Cardiac fibroblast (primary cell): ENCODE results near the gene FCN3.

ENCODE experiments used
- DNase-seq, 2 donors: peaks; one replicate each; pipeline versions ENCODE4 v3.0.0 to v3.0.0-alpha.2; 2010; ENCODE audit warnings: low read depth in 2 of 2
- H3K4me3 ChIP-seq, 2 donors: replicated peaks in 1 of 2; 1 replicate in 1 of 2; 2 replicates in 1 of 2; pipeline ENCODE4 v1.5.1; 2011; ENCODE audit warnings: low read depth in 2 of 2, low read length in 2 of 2, mild to moderate bottlenecking in 2 of 2, moderate library complexity in 1 of 2
- TF ChIP-seq, protein P1 (sequence below): IDR thresholded peaks from one replicate; pipeline ENCODE4 v1.5.1; 2011; ENCODE audit warnings: low read depth, mild to moderate bottlenecking, low read length, inconsistent platforms

FCN3 gene

DNA sequence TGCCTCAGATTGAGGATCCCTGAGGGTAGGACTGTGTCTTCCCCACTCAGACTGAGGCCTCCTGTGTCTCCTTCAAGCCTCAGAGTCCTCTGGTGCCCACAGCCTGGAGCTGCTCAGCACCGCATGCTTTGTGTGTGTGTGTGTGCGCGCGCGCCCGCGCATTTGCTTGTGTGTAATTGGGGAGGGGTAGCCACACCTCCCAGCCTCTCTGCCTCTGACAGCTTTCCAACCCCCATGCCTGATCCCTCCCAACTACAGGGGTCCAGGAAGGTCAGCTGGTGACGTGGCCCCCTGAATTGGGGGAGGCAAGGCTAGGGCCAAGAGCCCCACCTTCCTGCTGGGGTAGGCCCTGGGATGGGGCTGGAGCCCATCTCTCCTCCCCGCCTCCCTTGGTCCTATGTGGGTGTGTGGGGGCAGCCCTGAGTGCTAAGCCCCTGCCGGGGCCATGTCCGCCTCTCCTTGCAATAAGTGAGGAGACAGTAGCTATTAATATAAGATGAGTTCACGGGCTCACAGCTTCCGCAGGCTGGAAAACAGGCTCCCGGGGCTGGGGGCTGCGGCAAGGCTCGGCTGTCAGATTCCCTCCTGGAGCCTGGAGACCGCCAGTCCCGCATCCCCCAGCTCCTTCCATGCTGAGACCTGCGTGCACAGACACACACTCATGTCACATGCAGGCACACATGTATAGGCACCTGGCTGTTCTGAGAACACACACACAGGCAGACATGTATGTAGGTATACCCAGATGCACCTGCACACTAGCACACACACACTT lies 24.8 kb upstream of the FCN3 start:
- no peak for DNase-seq
- TF ChIP-seq, protein P1, sequence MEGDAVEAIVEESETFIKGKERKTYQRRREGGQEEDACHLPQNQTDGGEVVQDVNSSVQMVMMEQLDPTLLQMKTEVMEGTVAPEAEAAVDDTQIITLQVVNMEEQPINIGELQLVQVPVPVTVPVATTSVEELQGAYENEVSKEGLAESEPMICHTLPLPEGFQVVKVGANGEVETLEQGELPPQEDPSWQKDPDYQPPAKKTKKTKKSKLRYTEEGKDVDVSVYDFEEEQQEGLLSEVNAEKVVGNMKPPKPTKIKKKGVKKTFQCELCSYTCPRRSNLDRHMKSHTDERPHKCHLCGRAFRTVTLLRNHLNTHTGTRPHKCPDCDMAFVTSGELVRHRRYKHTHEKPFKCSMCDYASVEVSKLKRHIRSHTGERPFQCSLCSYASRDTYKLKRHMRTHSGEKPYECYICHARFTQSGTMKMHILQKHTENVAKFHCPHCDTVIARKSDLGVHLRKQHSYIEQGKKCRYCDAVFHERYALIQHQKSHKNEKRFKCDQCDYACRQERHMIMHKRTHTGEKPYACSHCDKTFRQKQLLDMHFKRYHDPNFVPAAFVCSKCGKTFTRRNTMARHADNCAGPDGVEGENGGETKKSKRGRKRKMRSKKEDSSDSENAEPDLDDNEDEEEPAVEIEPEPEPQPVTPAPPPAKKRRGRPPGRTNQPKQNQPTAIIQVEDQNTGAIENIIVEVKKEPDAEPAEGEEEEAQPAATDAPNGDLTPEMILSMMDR = no peak
- no peak overlapping the region for H3K4me3 ChIP-seq

DNA sequence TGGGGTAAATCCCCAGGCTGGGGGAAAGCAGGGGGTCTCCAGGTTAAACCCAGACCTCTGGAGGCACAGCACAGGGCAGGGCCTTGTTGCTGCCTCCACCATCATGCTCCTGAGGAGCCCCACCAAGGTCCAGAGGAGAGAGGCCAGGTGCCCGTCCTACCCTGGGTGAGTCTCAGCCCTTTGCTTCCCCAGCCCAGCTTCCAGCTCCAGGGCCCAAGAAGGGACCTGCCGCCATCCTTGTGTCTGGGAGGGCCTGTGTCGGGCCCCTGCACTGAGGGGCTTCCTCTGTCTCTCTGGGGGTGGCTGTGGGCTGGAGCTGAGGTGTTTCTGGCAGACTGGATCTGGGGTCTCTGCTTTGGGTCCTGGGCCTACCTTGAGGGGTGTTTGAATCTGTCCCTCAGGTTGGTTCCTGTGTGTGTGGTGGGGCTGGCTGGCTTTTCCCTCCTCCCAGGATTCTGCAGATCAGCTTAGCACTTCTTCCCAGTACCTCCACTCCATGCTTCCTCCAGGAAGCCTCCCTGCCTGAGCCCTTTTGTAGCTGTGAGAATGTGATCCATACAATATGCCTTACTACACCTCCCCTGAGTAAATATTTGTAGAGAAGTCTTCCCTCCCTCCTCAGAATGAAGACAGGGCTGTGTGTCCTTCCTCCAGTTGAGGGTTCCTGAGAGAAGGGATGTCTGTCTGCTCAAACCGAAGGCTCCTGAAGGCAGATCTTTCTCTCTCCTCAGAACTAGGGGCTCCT lies 24.0 kb upstream of the FCN3 start:
- DNase-seq = no peak
- TF ChIP-seq, protein P1 = no peak
- H3K4me3 ChIP-seq = no peak overlapping the region

DNA sequence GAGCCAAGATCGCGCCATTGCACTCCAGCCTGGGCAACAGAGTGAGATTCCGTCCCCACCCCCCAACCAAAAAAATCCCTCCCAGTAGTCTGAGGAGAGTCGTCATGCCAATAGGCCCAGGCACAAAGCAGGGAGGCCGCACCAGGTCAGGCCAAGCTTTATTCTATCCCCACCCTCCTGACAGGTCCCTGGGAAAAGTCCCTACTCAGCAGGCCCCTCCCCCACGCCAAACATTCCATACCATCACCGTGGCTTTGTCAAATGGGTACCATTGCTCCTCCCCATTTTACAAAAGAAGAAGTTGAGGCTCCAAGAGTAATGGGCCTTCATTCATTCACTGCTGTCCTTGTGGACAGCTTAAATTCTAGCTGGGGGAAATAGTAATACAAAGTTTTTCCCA lies 23.1 kb upstream of the FCN3 start:
- DNase-seq = no peak
- no peak overlapping the region for H3K4me3 ChIP-seq
- TF ChIP-seq, protein P1 = no peak

DNA sequence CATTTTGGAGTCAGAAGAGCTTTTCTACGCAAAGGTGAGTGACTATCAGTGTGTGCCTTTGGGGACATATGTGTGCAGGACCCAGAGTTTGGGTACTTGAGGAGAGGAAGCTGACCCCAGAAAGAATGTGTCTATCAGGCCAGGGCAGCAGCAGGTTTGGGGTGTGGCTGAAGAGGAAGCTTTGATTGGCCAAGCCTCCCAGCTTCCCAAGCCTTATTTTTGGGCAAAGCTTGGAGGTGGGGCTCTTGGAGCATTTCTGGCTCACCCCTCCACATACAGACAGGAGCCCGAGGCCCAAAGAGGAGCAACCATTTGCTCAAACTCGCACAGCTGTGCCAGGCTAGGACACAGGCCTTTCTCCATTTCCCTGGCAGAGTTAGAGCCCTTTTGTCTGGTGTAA lies 22.5 kb upstream of the FCN3 start:
- no peak overlapping the region for H3K4me3 ChIP-seq
- TF ChIP-seq, protein P1 = no peak
- DNase-seq = no peak

DNA sequence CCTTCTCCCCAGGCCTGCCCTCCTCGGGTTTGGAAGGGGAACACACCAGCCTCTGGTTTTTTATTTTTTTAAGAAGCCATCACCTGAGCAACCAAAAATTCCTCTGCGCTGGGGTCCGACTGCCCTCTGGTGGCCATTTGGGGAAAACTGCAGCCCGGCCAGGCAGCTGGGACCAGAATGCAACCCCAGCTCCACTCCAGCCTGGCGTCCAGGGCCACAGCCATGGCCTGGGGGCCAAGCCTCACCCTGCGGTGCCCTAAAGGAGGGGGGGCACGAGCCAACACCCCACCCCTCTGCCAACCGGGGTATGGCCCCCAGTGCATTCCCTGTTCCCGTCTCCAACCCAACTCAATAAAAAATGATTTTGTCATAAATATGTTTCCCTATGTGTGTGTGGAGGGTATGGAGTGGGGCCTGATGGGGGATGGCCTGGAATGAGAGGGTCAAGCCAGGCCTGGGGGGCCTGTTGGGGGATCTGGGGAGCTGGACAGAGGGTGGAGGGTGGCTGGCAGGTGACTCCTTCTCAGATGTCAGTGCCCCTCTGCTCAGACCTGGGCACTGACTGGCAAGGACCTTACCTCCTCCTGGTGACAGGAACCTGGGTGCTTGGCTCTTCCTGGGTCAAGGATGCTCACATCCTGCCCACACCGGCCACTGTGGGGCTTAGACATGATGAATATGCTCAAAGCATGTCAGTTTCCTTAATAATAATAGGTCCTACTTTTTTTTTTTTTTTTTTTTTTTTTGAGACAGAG lies 21.0 kb upstream of the FCN3 start:
- H3K4me3 ChIP-seq = no peak overlapping the region
- TF ChIP-seq, protein P1 = peak; percentile 92
- peak; percentile 78 to 79 for DNase-seq

DNA sequence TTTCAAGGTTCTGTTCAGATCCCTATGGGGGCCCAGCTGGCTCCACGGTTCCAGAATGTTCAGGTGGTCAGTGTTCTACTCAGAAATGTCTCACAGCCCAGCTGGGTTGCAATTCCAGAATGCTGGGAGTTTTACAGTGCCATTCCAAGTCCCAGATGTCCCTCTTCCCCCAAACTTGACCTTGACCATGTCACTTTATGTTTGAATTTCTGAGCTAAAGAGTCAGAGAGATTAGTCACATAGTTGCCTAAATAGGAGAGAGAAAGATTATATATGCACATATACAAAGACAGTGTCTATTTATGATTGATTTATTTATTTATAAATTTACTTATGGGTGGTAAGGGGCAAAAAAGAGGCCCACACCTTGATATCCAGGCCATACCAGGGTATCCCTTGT lies 20.3 kb upstream of the FCN3 start:
- TF ChIP-seq, protein P1 = no peak
- H3K4me3 ChIP-seq = no peak overlapping the region

More for the DNA sequence above, 20.3 kb upstream of the FCN3 start:
- no peak for DNase-seq
